Suprapubic skin (tissue), 4 donors: ENCODE measurements around the gene ASIC3.

Experiments used
- EP300 ChIP-seq: sonication (generic); formaldehyde crosslinking; IDR thresholded peaks from one replicate; pipeline ENCODE4 v1.6.1; 2017; ENCODE audit warnings: antibody characterized with exemption
- POLR2A ChIP-seq, 2 donors: fragments of 450-650 bp; IDR thresholded peaks; one replicate each; pipeline ENCODE4 v1.6.1; 2017; ENCODE audit warnings: antibody characterized with exemption in 2 of 2, mild to moderate bottlenecking in 2 of 2, moderate library complexity in 2 of 2
- POLR2AphosphoS5 ChIP-seq, 3 donors: sonication (generic); formaldehyde crosslinking; IDR thresholded peaks; one replicate each; pipeline ENCODE4 v1.6.1; 2017; ENCODE audit warnings: antibody characterized with exemption in 3 of 3
- TF ChIP-seq, protein P1 (sequence below), 2 donors: fragments of 200-600 bp in 1 of 2; fragments of 450-650 bp in 1 of 2; sonication (generic) in 1 of 2; IDR thresholded peaks; one replicate each; pipeline ENCODE4 v1.5.1; 2016 to 2019; ENCODE audit warnings: antibody characterized with exemption in 2 of 2, mild to moderate bottlenecking in 1 of 2, moderate library complexity in 1 of 2

DNA sequence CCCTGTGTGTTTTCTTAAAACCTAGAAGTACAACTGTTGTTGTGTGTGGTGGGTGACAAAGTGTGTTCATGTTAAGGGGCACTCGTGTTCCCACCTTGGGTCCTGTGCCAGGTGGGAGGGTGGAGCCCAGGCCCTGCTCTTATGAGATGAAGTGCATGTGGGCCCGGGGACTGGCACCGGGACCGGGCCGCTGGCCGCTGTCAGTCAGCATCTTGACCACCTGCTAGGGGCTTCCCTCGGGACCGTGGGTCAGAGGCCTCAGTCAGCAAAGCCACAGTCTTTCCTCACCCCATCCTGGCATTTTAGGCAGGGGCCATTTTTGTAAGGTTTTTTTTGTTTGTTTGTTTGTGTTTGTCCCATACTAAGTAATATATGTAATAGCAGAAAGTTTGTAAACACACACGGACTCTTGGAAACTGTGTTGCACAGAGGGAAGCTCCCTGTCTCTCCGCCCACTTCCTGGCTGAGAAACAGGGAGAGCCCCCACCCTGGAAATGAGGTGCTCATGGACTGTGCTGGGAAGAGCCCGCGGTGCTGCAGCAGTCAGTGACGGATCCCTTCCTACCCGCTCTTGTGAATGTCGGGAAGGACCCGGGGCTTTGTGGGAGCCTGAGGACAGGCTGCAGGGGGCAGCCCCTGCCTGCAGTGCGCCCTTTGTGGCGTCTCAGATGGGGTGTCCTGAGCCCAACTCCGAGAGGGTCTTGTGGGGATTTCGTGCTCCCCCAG lies 51.3 kb downstream of the ASIC3 start:
- no peak for TF ChIP-seq EP300
- no peak for TF ChIP-seq POLR2A (IDR thresholded peaks at IDR 0.05)
- TF ChIP-seq, protein P1, sequence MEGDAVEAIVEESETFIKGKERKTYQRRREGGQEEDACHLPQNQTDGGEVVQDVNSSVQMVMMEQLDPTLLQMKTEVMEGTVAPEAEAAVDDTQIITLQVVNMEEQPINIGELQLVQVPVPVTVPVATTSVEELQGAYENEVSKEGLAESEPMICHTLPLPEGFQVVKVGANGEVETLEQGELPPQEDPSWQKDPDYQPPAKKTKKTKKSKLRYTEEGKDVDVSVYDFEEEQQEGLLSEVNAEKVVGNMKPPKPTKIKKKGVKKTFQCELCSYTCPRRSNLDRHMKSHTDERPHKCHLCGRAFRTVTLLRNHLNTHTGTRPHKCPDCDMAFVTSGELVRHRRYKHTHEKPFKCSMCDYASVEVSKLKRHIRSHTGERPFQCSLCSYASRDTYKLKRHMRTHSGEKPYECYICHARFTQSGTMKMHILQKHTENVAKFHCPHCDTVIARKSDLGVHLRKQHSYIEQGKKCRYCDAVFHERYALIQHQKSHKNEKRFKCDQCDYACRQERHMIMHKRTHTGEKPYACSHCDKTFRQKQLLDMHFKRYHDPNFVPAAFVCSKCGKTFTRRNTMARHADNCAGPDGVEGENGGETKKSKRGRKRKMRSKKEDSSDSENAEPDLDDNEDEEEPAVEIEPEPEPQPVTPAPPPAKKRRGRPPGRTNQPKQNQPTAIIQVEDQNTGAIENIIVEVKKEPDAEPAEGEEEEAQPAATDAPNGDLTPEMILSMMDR (IDR thresholded peaks at IDR 0.05): no peak
- no peak for TF ChIP-seq POLR2AphosphoS5 (IDR thresholded peaks at IDR 0.05)
